ENCODE results near the gene TBC1D2B.
A peak's percentile ranks its signal among the peaks of the same experiment; 100 is the strongest.

Gene TBC1D2B

GRCh38 chr15:78041946-78042345, 35.6 kb downstream of the TBC1D2B start:
- peaks cover 89% of the 10 kb centered on the region for H3K4me1 Mint-ChIP-seq
- ATAC-seq, result no peak
- no peak for DNase-seq (ENCODE audit: low spot score in 2 of 2)
- H3K9me3 Mint-ChIP-seq, result no peaks in the 10 kb centered on the region
- H3K4me3 Mint-ChIP-seq, result no peak overlapping the region
- peak overlapping the region; percentile 83 for H3K27ac Mint-ChIP-seq
- H3K36me3 Mint-ChIP-seq, result peaks cover 52% of the 10 kb centered on the region

DNA sequence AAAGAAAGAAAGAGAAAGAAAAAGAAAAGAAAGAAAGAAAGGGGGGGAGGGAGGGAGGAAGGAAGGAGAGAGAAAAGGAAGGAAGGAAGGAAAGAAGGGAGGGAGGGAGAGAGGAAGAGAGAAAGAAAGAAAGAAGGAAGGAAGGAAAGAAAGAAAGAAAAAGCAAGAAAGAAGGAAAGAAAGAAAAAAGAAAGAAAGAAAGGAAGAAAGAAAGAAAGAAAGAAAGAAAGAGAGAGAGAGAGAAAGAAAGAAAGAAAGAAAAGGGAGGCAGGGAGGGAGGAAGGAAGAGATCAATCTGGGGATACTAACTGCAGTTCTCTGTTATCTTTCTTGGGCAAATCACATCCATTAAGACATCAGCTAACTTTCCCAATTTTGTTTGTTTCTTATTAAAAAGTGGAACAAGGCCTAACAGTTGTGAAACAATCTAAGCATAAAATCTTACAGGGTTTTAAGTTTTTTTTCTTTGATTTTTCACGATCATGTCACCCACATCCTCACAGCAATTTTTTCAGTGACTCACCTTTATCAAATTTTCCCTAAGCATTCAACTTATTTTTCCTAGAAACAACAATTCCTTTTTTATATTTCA, 36.8 kb downstream of the TBC1D2B start:
- DNase-seq (ENCODE audit: low spot score in 2 of 2) (no peak), ATAC-seq (no peak)
- Mint-ChIP-seq H3K4me3 (peak overlapping the region; percentile 60), H3K27ac (peak overlapping the region; percentile 96), H3K9me3 (no peaks in the 10 kb centered on the region), H3K4me1 (peaks cover 91% of the 10 kb centered on the region), H3K36me3 (peaks cover 45% of the 10 kb centered on the region)

DNA sequence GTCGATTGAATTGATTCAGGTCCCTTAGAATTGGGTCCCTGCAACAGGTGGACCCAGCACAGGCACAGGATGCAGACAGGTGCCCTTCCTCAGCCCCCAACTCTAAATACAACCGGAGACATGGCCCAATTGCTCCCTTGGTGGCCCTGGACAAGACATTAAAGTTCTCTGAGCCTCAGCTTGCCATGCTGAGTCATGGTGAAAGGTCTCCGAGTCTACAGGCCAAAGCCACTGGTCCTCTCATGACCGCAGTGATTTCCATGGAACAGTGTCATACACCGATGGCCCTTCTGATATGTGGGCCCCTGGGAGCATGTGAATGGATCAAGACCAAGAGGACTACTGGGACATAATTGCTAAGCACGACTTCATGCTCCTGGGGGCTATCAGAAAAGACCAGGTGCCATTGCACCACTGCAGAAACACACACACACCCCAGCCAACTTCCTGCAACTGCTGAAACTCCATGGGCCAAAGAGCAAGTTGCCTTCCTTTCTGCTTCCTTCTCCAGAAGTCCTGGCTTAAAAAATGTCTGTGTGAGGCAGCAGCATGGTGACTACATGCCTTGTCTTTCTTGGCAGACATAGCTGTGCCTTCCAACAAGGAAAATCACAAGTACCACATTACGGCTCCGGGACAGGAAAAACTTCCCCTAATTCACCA, 38.8 kb downstream of the TBC1D2B start:
- Mint-ChIP-seq H3K4me1 (peaks cover 92% of the 10 kb centered on the region), H3K27ac (peak overlapping the region; percentile 96), H3K9me3 (no peaks in the 10 kb centered on the region), H3K4me3 (no peak overlapping the region), H3K36me3 (peaks cover 46% of the 10 kb centered on the region)
- DNase-seq (ENCODE audit: low spot score in 2 of 2) (no peak), ATAC-seq (no peak)

DNA sequence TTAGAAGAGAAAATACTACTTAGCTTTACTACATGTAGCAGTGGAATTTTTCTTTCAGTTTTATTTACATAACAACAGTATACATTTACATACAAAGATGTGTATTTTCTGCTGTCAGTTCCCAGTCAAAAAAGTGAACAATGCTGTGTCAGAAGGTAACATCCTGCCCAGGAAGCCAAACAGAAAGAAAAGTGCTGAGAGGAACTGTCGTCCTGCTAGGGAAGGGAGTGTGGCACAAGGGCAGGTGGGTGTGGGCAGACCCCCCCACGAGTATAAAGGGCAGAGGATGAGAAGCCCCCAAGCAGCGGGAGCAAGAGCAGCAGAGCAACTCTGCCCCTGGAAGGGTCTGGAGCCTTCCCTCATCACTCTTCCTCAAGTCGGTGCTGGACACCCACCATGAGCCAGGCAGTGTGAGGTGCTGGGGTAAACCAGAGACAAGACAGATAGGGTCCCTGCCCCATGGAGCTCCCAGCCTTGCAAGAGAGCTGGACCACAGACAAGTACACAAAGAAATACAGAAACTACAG, 39.7 kb downstream of the TBC1D2B start:
- ATAC-seq, result no peak
- Mint-ChIP-seq H3K4me1 (peaks cover 92% of the 10 kb centered on the region), H3K27ac (peak overlapping the region; percentile 96), H3K36me3 (peaks cover 43% of the 10 kb centered on the region), H3K4me3 (peak overlapping the region; percentile 55), H3K9me3 (no peaks in the 10 kb centered on the region)
- DNase-seq (ENCODE audit: low spot score in 2 of 2), result no peak

- Mint-ChIP-seq H3K27ac (peak overlapping the region; percentile 96), H3K4me3 (peak overlapping the region; percentile 55), H3K9me3 (no peaks in the 10 kb centered on the region), H3K4me1 (peaks cover 92% of the 10 kb centered on the region), H3K36me3 (peaks cover 42% of the 10 kb centered on the region)
- DNase-seq (ENCODE audit: low spot score in 2 of 2) (no peak), ATAC-seq (no peak)
These were observed 40.2 kb downstream of the TBC1D2B start for GRCh38 chr15:78037328-78037727.

DNA sequence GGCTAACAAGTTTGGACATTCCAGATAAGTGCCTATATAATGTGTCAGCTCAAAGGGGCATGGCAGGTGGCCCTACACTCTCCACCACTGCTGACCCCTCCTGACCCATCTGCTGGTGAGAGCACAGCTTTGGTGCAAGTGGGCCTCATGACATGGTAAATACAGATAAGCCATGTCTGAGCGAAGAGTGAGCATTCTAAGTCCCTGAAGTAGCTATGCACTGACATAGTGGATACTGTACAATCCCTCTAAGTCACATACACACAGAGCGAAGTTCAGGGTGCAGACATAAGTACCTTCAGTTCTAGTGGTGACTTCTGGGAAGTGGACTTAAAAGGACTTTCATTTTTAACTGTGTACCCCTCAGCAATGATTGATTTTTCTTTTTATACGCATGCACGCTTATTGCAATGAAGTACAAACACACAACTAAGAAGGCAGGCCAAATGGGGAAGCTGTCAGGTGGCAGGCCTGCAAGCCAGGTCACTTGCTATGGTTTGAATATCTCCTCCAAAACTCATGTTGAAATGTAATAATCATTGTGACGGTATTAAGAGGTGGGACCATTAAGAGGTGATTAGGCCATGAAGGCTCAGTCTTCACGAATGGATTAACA, 41.5 kb downstream of the TBC1D2B start:
- Mint-ChIP-seq H3K36me3 (peaks cover 46% of the 10 kb centered on the region), H3K27ac (peak overlapping the region; percentile 96), H3K4me3 (peak overlapping the region; percentile 62), H3K4me1 (peaks cover 97% of the 10 kb centered on the region), H3K9me3 (no peaks in the 10 kb centered on the region)
- ATAC-seq (no peak), DNase-seq (ENCODE audit: low spot score in 2 of 2) (no peak)

DNA sequence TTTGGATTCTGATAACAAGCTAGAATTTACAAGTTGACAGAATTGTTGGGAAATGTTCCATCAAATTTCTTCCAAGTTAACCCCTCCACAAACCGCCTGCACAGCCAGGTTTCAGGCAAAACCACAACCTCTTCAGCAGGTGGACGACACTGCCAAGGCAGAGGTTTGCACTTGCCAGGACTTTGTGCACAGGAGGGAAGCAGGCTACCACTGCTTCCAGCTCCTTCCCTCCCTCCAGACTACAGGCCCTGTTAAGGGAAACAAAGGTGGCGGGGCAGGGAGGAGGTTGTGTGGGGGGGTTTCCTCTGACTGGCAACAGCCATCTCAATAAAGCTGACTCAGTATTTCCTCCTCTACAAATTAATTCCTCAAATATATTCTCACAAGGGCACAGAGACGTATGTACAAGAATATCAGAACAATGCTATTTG, 42.2 kb downstream of the TBC1D2B start:
- Mint-ChIP-seq H3K4me3 (peak overlapping the region; percentile 62), H3K4me1 (peaks cover 95% of the 10 kb centered on the region), H3K27ac (peak overlapping the region; percentile 96), H3K9me3 (no peaks in the 10 kb centered on the region), H3K36me3 (peaks cover 46% of the 10 kb centered on the region)
- no peak for DNase-seq (ENCODE audit: low spot score in 2 of 2)
- ATAC-seq, result no peak

- peaks cover 88% of the 10 kb centered on the region for H3K4me1 Mint-ChIP-seq
- peaks cover 52% of the 10 kb centered on the region for H3K36me3 Mint-ChIP-seq
- H3K9me3 Mint-ChIP-seq, result no peaks in the 10 kb centered on the region
- peak; percentile 92 for ATAC-seq
- H3K4me3 Mint-ChIP-seq, result peak overlapping the region; percentile 62
- peak; percentile 60 to 88 for DNase-seq (ENCODE audit: low spot score in 2 of 2)
- peak overlapping the region; percentile 96 for H3K27ac Mint-ChIP-seq
These were observed 42.9 kb downstream of the TBC1D2B start for GRCh38 chr15:78034495-78035191.

- no peaks in the 10 kb centered on the region for H3K9me3 Mint-ChIP-seq
- peaks cover 55% of the 10 kb centered on the region for H3K36me3 Mint-ChIP-seq
- DNase-seq (ENCODE audit: low spot score in 2 of 2), result no peak
- H3K4me1 Mint-ChIP-seq, result peaks cover 80% of the 10 kb centered on the region
- peak overlapping the region; percentile 62 for H3K4me3 Mint-ChIP-seq
- peak overlapping the region; percentile 96 for H3K27ac Mint-ChIP-seq
- no peak for ATAC-seq
These were observed 43.6 kb downstream of the TBC1D2B start for GRCh38 chr15:78033864-78034263.

GRCh38 chr15:78032671-78033070, 44.8 kb downstream of the TBC1D2B start:
- peaks cover 68% of the 10 kb centered on the region for H3K4me1 Mint-ChIP-seq
- no peak overlapping the region for H3K27ac Mint-ChIP-seq
- peaks cover 66% of the 10 kb centered on the region for H3K36me3 Mint-ChIP-seq

DNA sequence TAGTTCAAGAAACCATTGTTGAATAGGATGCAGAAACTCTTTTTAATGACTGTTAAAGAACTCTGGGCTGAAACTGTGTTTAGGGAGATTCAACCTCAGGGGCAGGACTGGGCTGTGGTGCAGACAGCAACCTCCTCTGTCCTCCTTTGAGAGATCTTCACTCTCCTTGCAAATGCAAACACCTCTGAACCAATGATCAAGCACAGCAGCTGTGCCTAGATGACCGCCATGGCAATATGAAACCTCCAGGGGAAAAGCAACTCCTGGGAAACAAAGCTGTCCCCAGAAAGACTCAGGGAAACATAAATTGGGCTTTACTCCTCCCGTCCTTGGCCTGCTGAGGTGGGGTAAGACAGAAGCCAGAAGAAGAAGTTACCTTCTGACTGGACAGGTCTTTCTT, 52.6 kb downstream of the TBC1D2B start:
- H3K9me3 Mint-ChIP-seq, result no peaks in the 10 kb centered on the region
- no peak overlapping the region for H3K4me3 Mint-ChIP-seq
- peaks cover 97% of the 10 kb centered on the region for H3K36me3 Mint-ChIP-seq
- no peak for DNase-seq (ENCODE audit: low spot score in 2 of 2)
- no peak for ATAC-seq
- peaks cover 11% of the 10 kb centered on the region for H3K4me1 Mint-ChIP-seq
- no peak overlapping the region for H3K27ac Mint-ChIP-seq

More at GRCh38 chr15:78032671-78033070, 44.8 kb downstream of the TBC1D2B start:
- ATAC-seq, result no peak
- H3K4me3 Mint-ChIP-seq, result peak overlapping the region; percentile 54
- DNase-seq (ENCODE audit: low spot score in 2 of 2), result no peak
- H3K9me3 Mint-ChIP-seq, result no peaks in the 10 kb centered on the region

DNA sequence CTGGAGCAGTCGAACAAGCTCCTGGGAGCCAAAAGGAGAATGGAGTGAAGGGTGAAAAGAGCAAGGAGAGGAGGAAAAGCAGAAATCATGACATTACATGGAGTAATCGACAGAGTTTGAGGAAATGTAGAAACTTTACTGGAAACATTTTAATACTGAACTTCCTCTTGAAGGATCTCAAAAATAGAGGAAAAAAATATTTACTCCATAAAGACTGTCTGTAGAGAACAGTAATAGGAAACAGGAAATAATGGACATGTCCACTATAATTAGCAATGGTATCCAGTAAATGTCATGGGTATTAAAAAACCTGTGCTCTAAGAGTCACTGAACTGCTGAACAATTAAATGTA, 53.0 kb downstream of the TBC1D2B start:
- Mint-ChIP-seq H3K9me3 (no peaks in the 10 kb centered on the region), H3K4me3 (no peak overlapping the region), H3K36me3 (peaks cover 96% of the 10 kb centered on the region), H3K4me1 (peaks cover 13% of the 10 kb centered on the region), H3K27ac (no peak overlapping the region)
- DNase-seq (ENCODE audit: low spot score in 2 of 2) (no peak), ATAC-seq (no peak)

GRCh38 chr15:78023865-78024518, 53.5 kb downstream of the TBC1D2B start:
- H3K4me3 Mint-ChIP-seq, result no peak overlapping the region
- H3K27ac Mint-ChIP-seq, result peak overlapping the region; percentile 6

DNA sequence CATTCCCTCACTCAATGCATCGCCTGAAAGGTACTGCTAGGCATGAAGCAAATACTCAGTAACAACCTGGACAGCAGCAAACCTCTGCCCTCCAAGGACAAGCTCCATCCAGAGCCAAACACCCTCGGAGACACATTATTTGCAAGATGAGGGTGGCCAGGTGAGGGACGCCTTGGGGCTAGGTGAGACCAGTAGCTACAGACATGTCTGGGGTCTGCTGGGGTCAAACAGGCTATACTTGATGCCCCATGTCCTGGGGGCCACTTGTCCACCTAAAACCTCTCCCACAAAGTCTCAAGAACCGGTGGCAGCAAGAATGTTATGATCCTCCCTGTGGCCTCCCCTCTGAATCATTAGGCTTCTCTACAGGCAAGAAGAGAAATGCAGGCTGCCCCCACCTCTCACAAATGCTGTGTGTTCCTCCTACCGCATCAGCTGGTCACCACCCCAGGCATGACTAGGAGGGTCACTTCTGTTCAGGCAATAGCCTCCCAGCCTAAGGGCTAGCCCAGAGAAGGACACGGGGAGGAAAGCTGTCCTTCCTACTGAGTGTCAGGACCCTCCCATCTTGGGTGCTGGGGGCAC, 54.3 kb downstream of the TBC1D2B start:
- H3K4me1 Mint-ChIP-seq, result peaks cover 16% of the 10 kb centered on the region
- H3K9me3 Mint-ChIP-seq, result no peaks in the 10 kb centered on the region
- no peak overlapping the region for H3K4me3 Mint-ChIP-seq
- peak overlapping the region; percentile 6 for H3K27ac Mint-ChIP-seq
- DNase-seq (ENCODE audit: low spot score in 2 of 2), result no peak
- H3K36me3 Mint-ChIP-seq, result peaks cover 88% of the 10 kb centered on the region
- ATAC-seq, result no peak

More at GRCh38 chr15:78023865-78024518, 53.5 kb downstream of the TBC1D2B start:
- Mint-ChIP-seq H3K4me1 (peaks cover 16% of the 10 kb centered on the region), H3K36me3 (peaks cover 94% of the 10 kb centered on the region), H3K9me3 (no peaks in the 10 kb centered on the region)
- DNase-seq (ENCODE audit: low spot score in 2 of 2) (no peak), ATAC-seq (no peak)

Measured in stimulated activated effector memory CD8-positive, alpha-beta T cell treated with anti-CD3 and anti-CD28 coated beads, Interleukin-12 subunit alpha, Interleukin-12 subunit beta, amount 100 ng/mL, for 72 hours (primary cell).